HG03108 (cell line): Measurements from ENCODE around the gene PEX7.
"Not testable (repeated sequence)": the region's sequence is repeated elsewhere in the genome, so short reads cannot be mapped to it uniquely, and the experiment has no call there.

Experiments used
- ATAC-seq: cut with Tn5 transposase; IDR thresholded peaks from one replicate; pipeline ENCODE4 v1.9.1; 2021; ENCODE audit warnings: moderate library complexity; ENCODE audit not compliant: unreplicated experiment

Gene PEX7

GRCh38 chr6:136895901-136896300 is 73.5 kb downstream of the PEX7 start:
- ATAC-seq, result no peak

DNA sequence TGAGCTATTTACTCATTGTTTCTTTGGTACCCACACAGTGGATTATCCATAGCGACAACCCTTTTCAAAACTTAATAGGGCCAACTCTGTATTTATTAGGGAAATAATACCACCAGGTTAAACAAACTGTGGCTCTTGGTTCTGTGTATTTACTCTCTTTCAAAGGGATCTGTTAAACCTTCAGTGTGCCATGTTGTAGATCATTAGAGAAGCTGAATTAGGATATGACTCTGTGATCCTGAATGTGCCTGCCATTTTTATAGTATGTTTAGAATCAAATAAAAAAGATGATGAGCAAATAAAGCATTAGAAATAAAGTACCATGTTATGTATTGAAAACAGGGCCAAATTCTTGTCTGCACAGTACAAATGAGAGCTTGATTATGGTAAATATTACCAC is 74.7 kb downstream of the PEX7 start:
- no peak for ATAC-seq

GRCh38 chr6:136901212-136901784 is 78.9 kb downstream of the PEX7 start:
- no peak for ATAC-seq

GRCh38 chr6:136904477-136904876 is 82.1 kb downstream of the PEX7 start:
- not testable (repeated sequence) for ATAC-seq

DNA sequence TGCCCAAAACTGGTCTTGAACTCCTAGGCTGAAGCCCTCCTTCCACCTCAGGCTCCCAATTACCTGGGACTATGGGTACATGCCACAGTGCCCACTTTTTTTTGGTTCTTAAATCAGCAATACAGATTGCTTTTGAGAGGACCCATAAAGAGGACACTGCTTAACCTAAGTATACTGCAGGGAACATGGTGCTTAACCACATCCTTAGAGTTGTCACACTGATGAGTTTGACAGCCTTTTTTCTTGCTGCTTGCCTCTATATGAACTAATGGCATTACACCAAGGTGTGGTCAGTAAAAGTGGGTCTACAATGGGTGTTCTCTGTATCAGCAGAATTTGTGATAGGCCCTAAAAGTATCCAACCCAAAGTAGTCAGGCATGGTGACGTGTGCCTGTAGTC is 92.6 kb downstream of the PEX7 start:
- no peak for ATAC-seq

GRCh38 chr6:136918706-136919105 is 96.3 kb downstream of the PEX7 start:
- no peak for ATAC-seq

DNA sequence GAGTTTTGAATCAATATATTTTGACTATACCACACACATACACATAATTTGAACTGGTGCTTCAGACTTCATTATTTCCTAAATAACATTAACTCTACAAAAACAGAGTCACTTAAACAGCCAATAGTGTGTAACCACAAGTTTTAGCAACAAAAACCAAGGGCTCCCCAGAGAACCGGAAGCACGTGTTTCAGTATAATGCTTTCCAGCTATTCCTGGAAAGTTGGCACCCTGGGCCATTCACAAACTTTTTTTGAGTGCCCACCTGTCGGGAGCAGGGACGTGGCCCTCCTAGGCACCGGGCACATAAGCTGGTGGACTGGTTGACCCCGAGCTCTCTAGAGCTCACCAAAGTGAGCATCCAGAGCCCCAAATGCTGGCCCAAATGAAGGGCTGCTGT is 97.8 kb downstream of the PEX7 start:
- no peak for ATAC-seq

- ATAC-seq, result no peak
Measured at GRCh38 chr6:136920671-136921380, 98.4 kb downstream of the PEX7 start.

GRCh38 chr6:136921381-136921935 is 99.1 kb downstream of the PEX7 start:
- no peak for ATAC-seq

- no peak for ATAC-seq
Measured at GRCh38 chr6:136921936-136922684, 99.7 kb downstream of the PEX7 start, which contains the start of gene SLC35D3. SLC35D3 (plus strand) TSS chr6:136922301; CDS start chr6:136922429, 128 bp downstream.

DNA sequence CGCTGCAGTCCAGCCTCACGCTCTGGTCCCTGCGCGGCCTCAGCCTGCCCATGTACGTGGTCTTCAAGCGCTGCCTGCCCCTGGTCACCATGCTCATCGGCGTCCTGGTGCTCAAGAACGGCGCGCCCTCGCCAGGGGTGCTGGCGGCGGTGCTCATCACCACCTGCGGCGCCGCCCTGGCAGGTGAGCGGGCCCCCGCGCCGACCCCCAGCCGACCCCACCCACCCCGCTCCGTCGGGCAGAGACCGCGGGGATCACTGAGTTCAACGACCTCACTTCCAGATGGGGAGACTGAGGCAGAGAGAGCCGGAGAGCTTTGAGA is 100.3 kb downstream of the PEX7 start:
- ATAC-seq, result no peak

DNA sequence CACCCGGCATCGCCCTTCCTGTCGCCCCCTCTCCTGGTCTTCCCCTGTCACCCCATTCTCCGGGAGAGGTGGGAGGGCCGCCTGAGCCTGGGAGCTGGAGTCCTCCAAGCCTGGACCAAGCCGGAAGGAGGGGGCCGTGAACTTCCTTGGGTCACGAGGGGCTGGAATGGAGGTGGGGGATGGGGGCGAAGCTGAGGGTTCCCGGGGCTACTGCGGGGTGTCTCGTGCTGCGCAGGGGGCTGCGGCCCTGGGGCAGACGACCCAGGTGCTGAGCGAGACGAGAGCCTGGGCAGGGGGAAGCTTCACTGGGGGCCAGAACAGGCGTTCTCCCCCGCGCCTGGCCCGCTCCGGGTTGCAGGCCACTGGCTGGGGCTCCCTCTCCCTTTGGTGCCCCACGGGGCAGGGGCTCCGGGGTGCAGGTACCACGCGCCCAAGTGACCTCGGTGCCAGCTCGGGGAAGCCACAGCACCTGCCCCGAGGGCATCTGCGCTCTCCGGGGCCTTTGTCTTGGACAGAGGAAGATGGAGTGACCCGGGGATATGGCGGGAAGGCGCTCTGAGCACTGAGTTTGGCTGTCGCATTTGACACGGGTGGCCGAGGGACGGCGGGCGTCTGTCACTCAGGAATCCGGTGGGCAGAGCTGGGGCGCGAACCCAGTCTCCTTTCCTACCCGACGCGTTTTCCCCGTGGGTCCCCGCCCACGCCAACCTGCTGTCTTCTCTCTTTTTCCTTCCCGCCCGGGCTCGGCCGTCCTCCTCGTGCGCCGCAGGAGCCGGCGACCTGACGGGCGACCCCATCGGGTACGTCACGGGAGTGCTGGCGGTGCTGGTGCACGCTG is 100.9 kb downstream of the PEX7 start:
- ATAC-seq, result no peak

- ATAC-seq, result no peak
Measured at GRCh38 chr6:136923954-136924673, 101.7 kb downstream of the PEX7 start.

DNA sequence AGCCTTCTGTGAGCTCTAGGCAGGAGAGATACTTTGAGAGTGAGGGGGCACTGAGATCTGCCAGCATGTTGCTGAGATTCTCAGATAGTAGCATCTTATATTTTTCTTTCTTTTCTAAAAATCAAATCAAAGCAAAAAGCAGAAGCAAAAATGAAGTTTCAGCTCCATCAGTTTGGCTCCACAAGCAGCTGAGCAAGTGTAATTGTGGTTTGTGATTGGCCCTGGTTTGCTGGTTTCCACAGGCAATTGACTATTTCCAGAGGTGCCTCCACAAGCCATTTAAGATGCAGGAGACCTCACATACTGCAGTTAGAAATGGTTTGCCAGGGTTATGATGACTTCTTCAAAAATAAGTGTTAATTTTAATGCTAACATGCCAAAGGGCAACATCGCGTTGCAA is 104.0 kb downstream of the PEX7 start:
- ATAC-seq, result no peak

DNA sequence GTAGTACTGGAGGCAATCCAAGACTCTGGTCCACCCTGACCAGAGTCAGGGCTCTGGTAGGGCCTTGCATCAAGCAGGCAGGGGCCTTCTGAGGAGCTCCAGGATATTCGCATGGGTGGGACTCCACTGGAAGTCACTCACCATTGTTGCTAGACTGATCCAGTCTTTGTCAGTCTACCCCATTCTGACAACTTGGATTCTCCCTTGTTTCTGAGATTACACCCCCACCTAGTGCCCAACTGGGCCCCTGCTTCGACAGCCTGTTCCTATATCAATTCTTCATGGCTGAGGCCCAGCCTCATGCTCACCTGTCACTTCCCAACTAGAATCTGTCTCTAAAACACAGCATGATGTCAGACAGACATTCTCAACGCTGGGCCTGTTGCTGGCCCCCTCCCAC is 104.9 kb downstream of the PEX7 start:
- ATAC-seq, result no peak

DNA sequence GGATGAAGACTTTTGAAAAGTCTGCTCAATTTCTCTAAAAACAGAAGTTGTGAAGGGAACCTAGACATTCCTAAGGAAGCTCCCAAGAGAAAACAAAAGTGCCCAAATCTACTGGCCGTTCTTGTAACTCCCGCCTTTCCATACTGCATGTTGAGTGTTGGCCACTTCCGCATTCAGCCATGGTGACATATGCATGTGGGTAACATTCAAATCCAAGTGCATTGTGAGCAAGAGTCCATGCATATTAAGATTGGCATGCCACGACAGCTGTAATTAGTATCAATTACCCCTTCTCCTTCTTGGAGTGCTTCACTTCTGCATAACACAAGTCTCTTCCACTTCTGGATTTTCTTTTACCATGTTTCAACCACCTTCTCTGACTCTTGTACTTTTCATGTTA is 108.1 kb downstream of the PEX7 start:
- no peak for ATAC-seq

DNA sequence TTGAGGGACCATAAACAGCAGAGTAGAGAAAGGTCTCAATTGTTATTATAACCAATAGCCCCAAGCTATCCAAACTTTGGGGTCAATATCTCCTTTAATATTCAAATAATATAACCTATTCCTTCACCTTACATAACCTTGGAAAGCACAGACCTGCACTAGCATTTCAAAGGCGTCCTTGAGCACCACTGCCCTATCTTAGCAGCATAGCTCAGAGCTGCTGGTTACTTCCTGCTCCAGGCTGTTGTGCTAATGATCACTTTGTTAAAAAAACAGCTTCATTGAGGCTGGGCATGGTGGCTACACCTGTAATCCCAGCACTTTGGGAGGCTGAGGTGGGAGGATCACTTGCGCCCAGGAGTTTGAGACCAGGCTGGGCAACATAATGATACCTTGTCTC is 110.2 kb downstream of the PEX7 start:
- no peak for ATAC-seq

DNA sequence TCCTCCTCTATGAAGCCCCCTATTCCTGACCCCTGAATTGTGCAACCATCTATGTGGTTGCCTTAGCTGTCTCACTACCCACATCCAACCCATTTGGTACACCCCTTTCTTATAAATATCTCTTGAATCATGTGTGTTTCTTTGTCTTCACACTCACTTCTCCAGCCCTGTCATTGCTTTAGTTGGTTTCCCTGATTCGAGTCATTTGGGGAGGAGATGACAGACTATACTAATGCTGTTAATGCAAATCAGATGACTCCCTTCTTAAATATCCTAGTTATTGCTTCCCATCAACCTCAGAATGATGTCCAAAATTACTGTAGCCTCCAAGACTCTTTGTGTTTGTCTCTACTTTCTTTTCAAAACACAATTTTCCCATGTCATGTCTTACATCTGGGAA is 122.7 kb downstream of the PEX7 start:
- no peak for ATAC-seq

- no peak for ATAC-seq
Measured at GRCh38 chr6:136945711-136946121, 123.3 kb downstream of the PEX7 start.

- ATAC-seq, result no peak
Measured at GRCh38 chr6:136947037-136947436, 124.6 kb downstream of the PEX7 start.
